Heart right ventricle (tissue), 16 donors: ENCODE results near the gene ARID3B. TPM values are rescaled to one million over a fixed set of nuclear protein-coding genes. Genes with fewer than 3 reads are reported as not detected.

Experiments
- ATAC-seq, 8 donors: fragments of 200-7000 bp; cut with Tn5 transposase; one replicate each; pipeline ENCODE4 v1.9.1; 2020; ENCODE audit warnings: mild to moderate bottlenecking in 8 of 8, moderate library complexity in 8 of 8, moderate number of reproducible peaks in 1 of 8
- DNase-seq, 2 donors: peaks; one replicate each; pipeline ENCODE4 v3.0.0-alpha.2; 2020
- H3K27ac ChIP-seq, 10 donors: fragments of 200-600 bp; sonication (generic) in 2 of 10; one replicate each; pipeline versions ENCODE4 v1.5.0 to v1.8.0; 2020 to 2022; ENCODE audit warnings: mild to moderate bottlenecking in 3 of 10
- H3K27me3 ChIP-seq, 7 donors: fragments of 200-600 bp; one replicate each; pipeline ENCODE4 v1.8.0; 2021 to 2022; ENCODE audit warnings: mild to moderate bottlenecking in 2 of 7
- H3K36me3 ChIP-seq, 9 donors: fragments of 200-600 bp; sonication (generic) in 1 of 9; one replicate each; pipeline versions ENCODE4 v1.5.0 to v1.8.0; 2020 to 2022; ENCODE audit warnings: mild to moderate bottlenecking in 2 of 9
- H3K4me1 ChIP-seq, 9 donors: fragments of 200-600 bp; sonication (generic) in 1 of 9; one replicate each; pipeline versions ENCODE4 v1.5.0 to v1.8.0; 2020 to 2022; ENCODE audit warnings: mild to moderate bottlenecking in 4 of 9
- H3K4me3 ChIP-seq, 10 donors: fragments of 200-600 bp; sonication (generic) in 2 of 10; one replicate each; pipeline versions ENCODE4 v1.5.0 to v1.8.0; 2020 to 2022; ENCODE audit warnings: mild to moderate bottlenecking in 7 of 10, moderate library complexity in 2 of 10
- H3K9me3 ChIP-seq, 11 donors: fragments of 200-600 bp in 10 of 11; sonication (generic) in 2 of 11; one replicate each; pipeline versions ENCODE4 v1.5.0 to v1.8.0; 2013 to 2022; ENCODE audit warnings: mild to moderate bottlenecking in 2 of 11, control low read depth in 1 of 11, moderate library complexity in 1 of 11
- CTCF ChIP-seq, 9 donors: fragments of 200-600 bp; sonication (generic) in 2 of 9; IDR thresholded peaks; one replicate each; pipeline versions ENCODE4 v1.5.0 to v1.8.0; 2021 to 2022; ENCODE audit warnings: antibody characterized with exemption in 9 of 9, mild to moderate bottlenecking in 5 of 9, moderate library complexity in 1 of 9
- WGBS, 2 donors: extraction: QIAGEN DNeasy Blood & Tissue Kit; methylation state at CpG; one replicate each; pipeline ENCODE4 v1.1.7; 2013; ENCODE audit warnings: inconsistent platforms in 1 of 2; 5-methylcytosine and 5-hydroxymethylcytosine counted together
- intact Hi-C, 10 donors: fragments of 100-400 bp; cut with DNase I; formaldehyde crosslinking; loops; one replicate each; pipeline versions ENCODE4 v1.11.1 to v1.14.2; 2022
- polyA plus RNA-seq, 2 donors: library from polyadenylated mRNA; stranded (reverse); fragments of 200-250 nt; gene quantifications; one replicate each; pipeline ENCODE4 v1.2.3, GENCODE V29; 2013
- total RNA-seq, 10 donors: library from RNA; stranded (reverse); fragmentation: NEBNext Ultra II Directional in 3 of 10; extraction: Animal tissue kit (Norgen Biotek cat#: 25700) in 3 of 10; gene quantifications; one replicate each; pipeline versions ENCODE4 v1.2.1 to v1.2.4, GENCODE V29; 2021 to 2023
- donor health status: Arrhythmogenic right ventricular cardiomyopathy.
- donor health status: ischemic (EF 13 %, LVEDD 7.1; RV severe dilation, severe dysfunction).
- donor health status: healthy with polysubstance abuse.
- donor health status: DM: no; HTN: yes; CAD: no.
- donor health status: DM: no; HTN: no; CAD: no.
- donor health status: ischemic (EF 25% LVEDD 6.9; RV normal size, moderate dysfunction).
- donor health status: ischemic (EF 25% LVEDD 5.7; RV mildly dilated, moderate dysfunction).
- donor health status: healthy.
- donor health status: DM: yes; HTN: yes; CAD: no.
- donor health status: Ischemic cardiomyopathy.
- donor health status: ischemic (EF 35%, LVEDD 5.7; RV mildly dilated, moderate dysfunction).
- donor health status: nonischemic (EF 11% LVEDD 7.7; RV severe dilation, severe dysfunction).
- donor health status: DM: yes; HTN: yes; CAD: no.
- donor health status: PGD.
- donor health status: ischemic (EF 29% LVEDD 5.4; RV normal size, mild dysfunction).
- donor health status: nonischemic (EF 23%, LVEDD 6.1; RV moderate dilation, normal function).

Gene ARID3B
- total and polyA plus RNA-seq, 12 donors, result 1.2 to 3.7 (median 2.4) TPM

GRCh38 chr15:74499366-74499765, 41.7 kb upstream of the ARID3B start:
- no peaks in the 10 kb centered on the region for H3K27me3 ChIP-seq
- no peak overlapping the region for H3K4me3 ChIP-seq
- no peaks in the 10 kb centered on the region for H3K9me3 ChIP-seq
- TF ChIP-seq CTCF (IDR thresholded peaks at IDR 0.05), result no peak
- ATAC-seq, result no peak
- no peak overlapping the region for H3K27ac ChIP-seq
- no peak for DNase-seq
- no peaks in the 10 kb centered on the region for H3K4me1 ChIP-seq
- 90 to 96% methylated on average over 2 of the region's 2 CpGs for WGBS, 2 donors
- no peaks in the 10 kb centered on the region for H3K36me3 ChIP-seq
- intact Hi-C loops, result loop anchor here in 1 of 10 donors (10.0 kb wide), 1 partner anchor 55 kb away; no protein-coding TSS in a partner anchor

DNA sequence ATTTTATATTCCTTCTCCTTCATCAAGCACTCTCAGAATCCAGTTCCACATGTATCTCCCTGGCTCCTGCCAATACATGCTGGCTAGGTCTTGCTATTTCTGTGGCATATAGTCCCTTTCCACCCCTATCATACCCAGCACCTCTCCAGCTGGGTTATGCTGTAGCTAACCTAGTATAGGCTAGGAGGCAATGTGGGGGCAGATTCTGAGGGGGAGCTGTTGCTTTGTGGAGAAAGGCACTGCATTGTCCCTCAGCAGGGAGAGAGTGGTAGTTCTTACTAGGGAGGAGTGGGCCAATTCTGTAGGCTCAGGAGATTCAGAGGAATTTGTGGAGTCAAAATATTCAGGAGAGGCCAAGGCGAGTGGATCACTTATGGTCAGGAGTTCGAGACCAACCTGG, 40.6 kb upstream of the ARID3B start:
- no peak for DNase-seq
- H3K27ac ChIP-seq, result no peak overlapping the region

DNA sequence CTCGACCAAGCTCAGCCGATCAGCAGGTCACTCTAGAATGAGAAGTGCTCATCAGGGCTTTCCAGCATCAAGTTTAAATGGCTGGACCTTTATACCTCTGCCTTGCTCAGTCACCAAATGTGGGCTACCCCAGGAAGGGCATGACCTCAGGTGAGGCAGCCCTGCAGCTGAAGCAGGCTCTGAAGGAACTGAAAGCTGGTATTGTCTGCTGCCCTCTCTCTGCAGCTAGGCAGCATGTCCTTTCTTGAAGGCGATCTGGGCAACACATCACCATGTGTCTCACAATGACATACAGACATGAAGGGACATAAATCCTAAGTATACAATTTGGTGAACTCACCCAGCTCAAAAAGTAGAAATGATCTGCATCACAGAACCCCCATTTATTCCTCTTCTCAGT, 38.7 kb upstream of the ARID3B start:
- TF ChIP-seq CTCF (IDR thresholded peaks at IDR 0.05), result no peak
- no peak for DNase-seq
- H3K27ac ChIP-seq, result no peak overlapping the region
- no peaks in the 10 kb centered on the region for H3K9me3 ChIP-seq
- H3K27me3 ChIP-seq, result no peaks in the 10 kb centered on the region
- no peaks in the 10 kb centered on the region for H3K4me1 ChIP-seq
- intact Hi-C loops, result no loop called here
- no peaks in the 10 kb centered on the region for H3K36me3 ChIP-seq
- WGBS, 2 donors, result 76 to 84% methylated on average over 3 of the region's 3 CpGs
- no peak overlapping the region for H3K4me3 ChIP-seq
- ATAC-seq, result no peak

More for the DNA sequence above, 40.6 kb upstream of the ARID3B start:
- no peak for TF ChIP-seq CTCF (IDR thresholded peaks at IDR 0.05)
- no peak for ATAC-seq
- no peaks in the 10 kb centered on the region for H3K27me3 ChIP-seq
- no peaks in the 10 kb centered on the region for H3K4me1 ChIP-seq
- H3K36me3 ChIP-seq, result no peaks in the 10 kb centered on the region
- no peak overlapping the region for H3K4me3 ChIP-seq
- 95% methylated on average over 2 of the region's 2 CpGs for WGBS, 2 donors
- intact Hi-C loops, result no loop called here
- no peaks in the 10 kb centered on the region for H3K9me3 ChIP-seq

DNA sequence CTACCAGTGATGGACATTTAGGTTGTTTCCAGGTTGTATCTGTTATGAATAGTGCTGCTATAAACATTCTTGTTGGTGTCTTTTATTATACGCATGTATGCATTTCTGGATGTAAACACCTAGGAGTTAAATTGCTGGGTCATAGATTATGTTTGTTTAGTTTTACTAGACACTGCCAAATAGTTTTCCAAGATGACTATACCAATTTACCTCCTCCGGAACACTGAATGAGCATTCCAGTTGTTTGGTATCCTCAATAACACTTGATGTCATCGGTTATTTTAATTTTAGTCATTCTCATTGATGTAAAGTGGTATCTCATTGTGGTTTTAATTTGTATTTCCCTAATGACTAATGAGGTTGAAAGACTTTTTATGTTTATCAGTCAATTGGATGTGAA, 36.6 kb upstream of the ARID3B start:
- H3K4me3 ChIP-seq, result no peak overlapping the region
- WGBS, 2 donors, result 95 to 96% methylated on average over 3 of the region's 3 CpGs
- H3K27ac ChIP-seq, result no peak overlapping the region
- intact Hi-C loops, result no loop called here
- no peaks in the 10 kb centered on the region for H3K9me3 ChIP-seq
- no peaks in the 10 kb centered on the region for H3K36me3 ChIP-seq
- ATAC-seq (no peak), DNase-seq (no peak)
- no peak for TF ChIP-seq CTCF (IDR thresholded peaks at IDR 0.05)
- no peaks in the 10 kb centered on the region for H3K27me3 ChIP-seq
- H3K4me1 ChIP-seq, result no peaks in the 10 kb centered on the region
